Glomerular endothelial cell (primary cell): ENCODE data around the gene UBR3. TPM values are rescaled to one million over a fixed set of nuclear protein-coding genes. Genes with fewer than 3 reads are reported as not detected.

ENCODE experiments used
- total RNA-seq: library from RNA; depleted of rRNA; stranded (reverse); fragments of >200 nt; gene quantifications from 2 replicates; pipeline ENCODE4 v1.2.3, GENCODE V29; 2015

The UBR3 gene
- total RNA-seq, 1 donor from 2014 or later: 28.5 TPM

Other genes with a start within 250 kb of the UBR3 start
- 21.2 TPM in 2 replicates for gene PPIG, start 243.1 kb upstream of the UBR3 start, total RNA-seq
- gene CFAP210, start 133.0 kb upstream of the UBR3 start, total RNA-seq: not detected in 2 replicates
- gene PHOSPHO2, start 133.0 kb upstream of the UBR3 start, total RNA-seq: 0.29 and 4.4 TPM in 2 replicates
- gene KLHL23, start 93.6 kb upstream of the UBR3 start, total RNA-seq: 5.1 and 7.9 TPM in 2 replicates
- 84.8 and 92.9 TPM in 2 replicates for gene SSB, start 28.6 kb upstream of the UBR3 start, total RNA-seq
- gene METTL5, start 2.5 kb upstream of the UBR3 start, total RNA-seq: 38.5 and 43.7 TPM in 2 replicates